Measurements from ENCODE around the gene MRPS31. TPM values are rescaled to one million over a fixed set of nuclear protein-coding genes. Genes with fewer than 3 reads are reported as not detected.

Gene MRPS31
- total and polyA plus RNA-seq, 4 donors: 13.4 to 17.6 (median 16.0) TPM

- no peak for TF ChIP-seq FOXA2 (IDR thresholded peaks at IDR 0.05)
- TF ChIP-seq RXRA (IDR thresholded peaks at IDR 0.05): no peak
- TF ChIP-seq HNF4G (IDR thresholded peaks at IDR 0.05): no peak
- TF ChIP-seq RAD21 (IDR thresholded peaks at IDR 0.05): no peak
- TF ChIP-seq FOXA1 (IDR thresholded peaks at IDR 0.05): no peak
- TF ChIP-seq JUND (IDR thresholded peaks at IDR 0.05): no peak
- TF ChIP-seq EGR1 (IDR thresholded peaks at IDR 0.05; ENCODE audit: low read depth in 2 of 2): no peak
- TF ChIP-seq NR2F2 (IDR thresholded peaks at IDR 0.05): no peak
- no peak for TF ChIP-seq REST (IDR thresholded peaks at IDR 0.05)
- no peak for TF ChIP-seq ZBTB33 (IDR thresholded peaks at IDR 0.05)
- TF ChIP-seq TAF1 (conservative IDR thresholded peaks at IDR 0.05): no peak
- TF ChIP-seq YY1 (IDR thresholded peaks at IDR 0.05): no peak
- no peak for TF ChIP-seq HNF4A (conservative IDR thresholded peaks at IDR 0.05)
- TF ChIP-seq MAX (IDR thresholded peaks at IDR 0.05): no peak
- no peak for TF ChIP-seq GABPA (IDR thresholded peaks at IDR 0.05 in 1 of 2, conservative IDR thresholded peaks at IDR 0.05 in 1 of 2)
- no peak for TF ChIP-seq CTCF (IDR thresholded peaks at IDR 0.05; ENCODE audit: low read depth, low read length, missing input control)
- no peak for TF ChIP-seq ATF3 (IDR thresholded peaks at IDR 0.05)
- TF ChIP-seq SP1 (IDR thresholded peaks at IDR 0.05): no peak
- Histone ChIP-seq H3K4me1 (ENCODE audit: control insufficient read depth in 4 of 4, insufficient read depth in 4 of 4, low read length in 3 of 4) (peaks cover 5 to 51% (median 28%) of the 10 kb centered on the region in 4 donors), H3K36me3 (ENCODE audit: control insufficient read depth in 4 of 4, insufficient read depth in 3 of 4, low read depth in 1 of 4, low read length in 3 of 4) (peaks cover 0 to 8% (median 0%) of the 10 kb centered on the region in 4 donors), H3K9me3 (ENCODE audit: control insufficient read depth in 4 of 4, low read length in 3 of 4) (no peaks in the 10 kb centered on the region), H3K4me3 (ENCODE audit: low read depth in 1 of 3, low read length in 3 of 3) (no peak overlapping the region), H3K27ac (ENCODE audit: low read depth in 1 of 2, low read length in 2 of 2) (peak overlapping the region; percentile 83 to 84), H3K9ac (ENCODE audit: low read depth in 1 of 2, low read length in 2 of 2) (no peak overlapping the region), H3K27me3 (ENCODE audit: control insufficient read depth in 4 of 4, insufficient read depth in 4 of 4, low read length in 3 of 4) (no peaks in the 10 kb centered on the region)
- no peak for DNase-seq (ENCODE audit: low spot score)
- 86% methylated on average over 10 of the region's 10 CpGs for WGBS
Observed at GRCh38 chr13:40792284-40793051, 21.5 kb upstream of the MRPS31 start.
